Measurements from ENCODE around the gene TNFRSF1A. TPM values are rescaled to one million over a fixed set of nuclear protein-coding genes. Genes with fewer than 3 reads are reported as not detected.

TNFRSF1A gene
- total RNA-seq, 1 experiment from 2014 or later = 59.9 TPM

GRCh38 chr12:6346942-6347341, 5.1 kb upstream of the TNFRSF1A start:
- peaks cover 13 to 39% (median 34%) of the 10 kb centered on the region in 3 experiments; a peak in 6 of 7 replicates for H3K36me3 Mint-ChIP-seq (ENCODE audit: insufficient read depth in 1 of 3, low read depth in 3 of 3)
- H2BK15ac ChIP-seq (ENCODE audit: low read depth, low read length) = no peak overlapping the region
- no peaks in the 10 kb centered on the region for H3K23me2 ChIP-seq (ENCODE audit: insufficient read length, low read depth, low read length, poor library complexity, severe bottlenecking)
- no peak overlapping the region for H3K9ac ChIP-seq (ENCODE audit: extremely low read depth, insufficient read length, low read length)
- H3K56ac ChIP-seq (ENCODE audit: insufficient read length, low read depth, low read length) = no peak overlapping the region
- H4K5ac ChIP-seq (ENCODE audit: insufficient read length, low read depth, low read length) = no peak overlapping the region
- H4K91ac ChIP-seq (ENCODE audit: insufficient read length, low read depth, low read length) = no peak overlapping the region
- no peak overlapping the region for H3K4me2 ChIP-seq (ENCODE audit: insufficient read depth, insufficient read length, low read length)
- no peak overlapping the region for H3K4ac ChIP-seq (ENCODE audit: low read depth, low read length)
- no peaks in the 10 kb centered on the region for H3K9me3 ChIP-seq (ENCODE audit: control insufficient read depth, low read depth, low read length)
- no peak overlapping the region for H2BK12ac ChIP-seq (ENCODE audit: insufficient read length, low read depth, low read length)
- no peak overlapping the region for H2BK120ac ChIP-seq (ENCODE audit: low read depth, low read length, poor library complexity, severe bottlenecking)
- no peak overlapping the region for H3K14ac ChIP-seq (ENCODE audit: insufficient read depth, low read length)
- H2BK5ac ChIP-seq (ENCODE audit: insufficient read length, low read length) = no peak overlapping the region
- H4K8ac ChIP-seq (replicated peaks; ENCODE audit: insufficient read length, low read depth, low read length) = no peak overlapping the region
- no peak for DNase-seq
- H2BK20ac ChIP-seq (ENCODE audit: low read depth, low read length, poor library complexity, severe bottlenecking) = no peak overlapping the region
- no CpG with 5 or more reads among the region's 8 CpGs for WGBS (ENCODE audit: extremely low coverage, insufficient read length, low lambda C conversion rate)
- H2AFZ ChIP-seq (ENCODE audit: low read length) = no peak overlapping the region
- no peak overlapping the region; a peak in 1 of 7 replicates for H3K27ac Mint-ChIP-seq
- no peak overlapping the region for H3T11ph ChIP-seq (ENCODE audit: low read length)
- no peak overlapping the region for H3K23ac ChIP-seq (ENCODE audit: insufficient read length, low read depth, low read length)
- no peaks in the 10 kb centered on the region for H3K9me3 Mint-ChIP-seq
- H3K4me1 ChIP-seq (ENCODE audit: insufficient read depth, low read length) = peaks cover 3% of the 10 kb centered on the region; the same call in 1 of the 2 replicates
- no peak overlapping the region for H3K27ac ChIP-seq (ENCODE audit: insufficient read length, low read depth, low read length)
- H3K4me1 Mint-ChIP-seq = peaks cover 22 to 26% of the 10 kb centered on the region in 2 experiments
- H3K27me3 ChIP-seq (ENCODE audit: insufficient read depth, low read length) = no peaks in the 10 kb centered on the region
- H3K4me3 Mint-ChIP-seq = no peak overlapping the region
- no peaks in the 10 kb centered on the region for H4K20me1 ChIP-seq (ENCODE audit: control insufficient read depth, insufficient read depth, insufficient read length)
- H2AK5ac ChIP-seq (ENCODE audit: insufficient read length, low read length) = no peak overlapping the region
- H3K18ac ChIP-seq (ENCODE audit: insufficient read length, low read depth, low read length) = no peak overlapping the region
- H3K79me1 ChIP-seq (ENCODE audit: insufficient read depth, low read depth, low read length, poor library complexity, severe bottlenecking) = no peaks in the 10 kb centered on the region
- H3K27me3 Mint-ChIP-seq (ENCODE audit: low read depth) = no peaks in the 10 kb centered on the region; the same call in 1 of the 2 replicates
- H3K79me2 ChIP-seq (ENCODE audit: insufficient read depth, low read length) = no peaks in the 10 kb centered on the region
- TF ChIP-seq CTCF (conservative IDR thresholded peaks at IDR 0.05) = no peak

Data from H9 (cell line).